EL (cell line): Measurements from ENCODE around the gene KIAA2012.

Experiments
- DNase-seq: peaks from one replicate; pipeline ENCODE4 v3.0.0-alpha.2; 2016

Gene KIAA2012

DNA sequence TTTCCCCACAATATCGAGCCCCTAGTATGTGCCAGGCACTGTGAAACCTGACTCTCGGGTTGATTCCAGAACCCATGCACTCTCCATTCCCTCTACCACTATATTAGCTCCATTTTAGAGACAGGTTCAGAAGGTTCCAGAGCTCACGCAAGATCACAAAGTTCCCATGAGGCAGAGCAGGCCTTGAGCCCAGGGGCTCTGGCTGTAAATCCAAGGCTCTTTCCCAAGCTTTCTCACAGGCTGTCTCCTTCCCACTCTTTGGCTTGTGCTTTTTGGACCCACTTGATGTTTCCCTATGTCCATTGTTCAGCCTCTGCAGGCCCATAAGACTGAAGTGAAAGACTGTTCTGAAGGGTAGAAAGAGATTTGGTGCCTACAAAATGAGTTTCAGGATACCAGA is 15.7 kb downstream of the KIAA2012 start:
- DNase-seq = no peak

DNA sequence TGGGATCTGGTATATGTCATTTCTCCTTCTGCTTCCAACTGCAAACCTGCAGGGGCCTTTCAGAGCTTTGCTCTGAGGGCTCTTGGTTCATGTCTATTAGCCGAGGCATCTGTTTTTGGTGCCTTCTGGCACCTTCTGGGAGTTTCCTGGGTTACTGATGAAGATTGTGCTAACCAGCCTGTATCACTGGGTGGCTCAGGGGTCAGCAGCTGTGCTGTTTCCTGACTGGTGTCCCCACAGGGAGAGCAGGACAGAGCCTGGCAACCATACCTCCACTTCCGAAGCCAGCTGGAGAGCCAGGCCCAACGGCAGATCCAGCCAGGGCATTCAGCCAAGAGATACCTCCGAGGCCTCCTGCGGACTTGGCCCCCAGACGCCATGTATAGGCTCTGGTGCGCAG is 17.5 kb downstream of the KIAA2012 start:
- DNase-seq = no peak

DNA sequence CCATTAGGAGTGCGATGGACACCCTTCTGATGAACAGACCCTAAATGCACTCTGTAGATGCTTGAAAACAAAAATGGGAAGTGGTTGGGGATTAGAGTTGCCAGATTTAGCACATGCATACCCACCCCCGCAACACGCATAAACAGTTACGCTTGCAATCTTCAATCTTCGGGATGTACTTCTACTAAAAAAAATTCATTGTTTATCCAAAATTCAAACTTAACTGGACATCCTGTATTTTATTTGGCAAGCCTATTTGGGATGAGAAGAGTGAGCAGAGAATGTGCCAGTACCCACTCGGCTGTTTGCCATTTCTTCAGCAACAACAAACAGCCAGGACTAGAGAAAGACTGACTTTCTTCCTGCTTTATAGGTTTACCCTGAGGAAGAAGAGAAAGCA is 18.4 kb downstream of the KIAA2012 start:
- DNase-seq = no peak

DNA sequence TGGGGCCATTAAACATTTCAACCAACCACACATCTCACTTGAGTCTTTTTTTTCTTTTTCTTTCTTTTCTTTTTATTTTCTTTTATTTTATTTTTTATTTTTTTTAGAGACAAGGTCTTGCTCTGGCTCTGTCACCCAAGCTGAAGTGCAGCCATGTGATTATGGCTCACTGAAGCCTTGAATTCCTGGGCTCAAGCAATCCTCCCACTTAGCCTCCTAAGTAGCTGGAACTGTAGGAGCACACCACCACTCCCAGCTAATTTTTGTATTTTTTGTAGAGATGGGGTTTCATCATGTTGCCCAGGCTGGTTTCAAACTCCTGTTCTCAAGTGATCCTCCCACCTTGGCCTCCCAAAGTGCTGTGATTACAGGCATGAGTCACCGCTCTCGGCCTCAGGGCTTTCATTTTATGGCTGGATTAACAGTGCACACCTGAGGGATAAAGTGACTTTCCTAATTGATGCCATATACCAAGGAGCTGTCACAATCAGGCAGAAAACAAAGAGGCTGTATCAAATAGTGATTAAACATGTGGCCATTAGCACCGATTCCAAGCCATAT is 21.5 kb downstream of the KIAA2012 start:
- no peak for DNase-seq

DNA sequence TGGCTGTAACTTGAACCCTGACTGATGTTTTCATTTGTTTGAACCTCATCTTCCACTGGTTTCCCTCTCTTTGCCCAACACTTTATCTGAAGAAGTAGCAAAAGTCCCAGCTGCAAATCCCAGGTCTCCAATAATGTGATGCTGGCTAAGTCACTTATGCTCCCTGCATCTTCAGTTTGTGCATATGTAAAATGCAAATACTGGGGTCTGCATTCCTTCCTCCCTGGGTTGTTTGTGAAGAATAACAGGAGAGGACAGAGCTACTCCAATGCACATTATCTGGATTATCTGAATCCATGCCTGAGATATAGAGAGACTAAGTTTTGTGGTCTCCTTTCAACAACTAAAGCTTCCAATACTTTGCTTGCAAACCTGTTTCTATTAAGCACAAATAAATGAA is 22.2 kb downstream of the KIAA2012 start:
- DNase-seq = no peak

DNA sequence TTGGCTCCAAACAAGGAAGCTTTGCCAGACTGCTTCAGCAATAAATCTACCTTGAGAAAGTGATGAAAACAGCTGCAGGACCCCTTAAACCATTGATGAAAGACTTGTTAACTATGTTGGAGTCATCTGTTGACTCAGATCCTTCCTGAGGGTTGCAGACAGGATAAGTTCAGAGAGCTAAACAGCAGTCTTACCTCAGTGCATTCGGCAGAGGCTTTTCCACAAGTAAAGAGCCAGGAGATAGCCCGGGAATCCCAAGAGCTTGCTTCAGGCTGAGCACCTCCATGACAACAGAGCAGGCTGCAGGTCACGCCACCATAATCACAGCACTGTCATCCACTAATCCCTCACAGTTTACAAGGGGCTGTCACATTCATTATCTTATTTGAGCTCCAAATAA is 23.7 kb downstream of the KIAA2012 start:
- DNase-seq = peak; percentile 45

DNA sequence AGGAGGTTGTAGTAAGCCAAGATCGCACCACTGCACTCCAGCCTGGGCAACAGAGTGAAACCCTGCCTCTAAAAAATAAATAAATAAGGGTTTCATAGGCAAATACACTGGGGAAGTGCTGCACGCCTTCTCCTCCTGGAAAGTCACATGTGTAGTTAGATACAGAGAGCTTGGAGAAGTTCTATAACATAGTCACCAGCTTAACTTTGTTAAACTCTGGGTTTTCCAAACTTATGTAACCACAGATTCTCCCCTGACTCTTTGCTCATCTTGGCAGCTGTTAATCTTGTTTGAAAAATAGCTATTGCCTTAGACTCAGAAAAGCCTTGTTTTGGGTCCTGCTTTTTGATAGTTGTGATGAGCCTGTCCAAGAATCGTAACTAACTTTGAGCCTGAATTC is 25.2 kb downstream of the KIAA2012 start:
- no peak for DNase-seq

DNA sequence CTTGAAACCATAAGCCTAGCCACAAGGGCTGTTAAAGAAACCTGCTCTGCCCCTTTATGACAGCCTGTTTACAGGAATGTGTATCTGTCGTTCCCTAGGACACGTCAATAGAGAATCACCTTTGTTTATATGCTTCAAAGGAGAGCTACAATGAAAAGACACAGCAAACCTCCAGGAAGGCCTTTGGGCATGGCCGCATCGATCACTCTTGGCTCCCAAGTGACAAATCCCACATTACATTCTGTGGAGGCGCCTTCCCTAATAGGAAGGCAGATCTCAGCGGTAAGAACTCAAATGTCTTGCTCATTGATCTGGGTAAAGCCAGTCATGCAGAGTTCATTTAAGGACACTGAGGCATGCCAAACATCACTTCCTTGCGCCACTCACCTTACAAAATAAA is 26.5 kb downstream of the KIAA2012 start:
- DNase-seq = no peak

DNA sequence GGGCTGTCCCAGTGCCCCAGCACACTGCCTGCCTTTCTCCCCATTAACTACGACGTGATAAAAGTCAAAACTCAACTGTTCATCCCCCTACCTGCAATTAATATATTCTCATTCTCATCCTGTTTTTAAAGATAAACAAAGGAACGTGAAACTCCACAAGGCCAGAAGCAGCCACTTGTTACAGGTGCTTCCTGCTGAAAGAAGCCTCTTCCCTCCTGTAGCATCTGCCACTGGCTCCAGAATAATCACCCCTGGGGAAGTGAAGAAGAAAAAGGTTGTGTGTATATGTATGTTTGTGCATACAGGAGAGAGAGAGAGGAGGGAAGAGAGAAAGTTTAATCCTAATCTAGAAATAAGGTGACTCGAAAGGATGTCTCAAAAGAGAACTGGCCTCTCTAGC is 27.1 kb downstream of the KIAA2012 start:
- DNase-seq = no peak

DNA sequence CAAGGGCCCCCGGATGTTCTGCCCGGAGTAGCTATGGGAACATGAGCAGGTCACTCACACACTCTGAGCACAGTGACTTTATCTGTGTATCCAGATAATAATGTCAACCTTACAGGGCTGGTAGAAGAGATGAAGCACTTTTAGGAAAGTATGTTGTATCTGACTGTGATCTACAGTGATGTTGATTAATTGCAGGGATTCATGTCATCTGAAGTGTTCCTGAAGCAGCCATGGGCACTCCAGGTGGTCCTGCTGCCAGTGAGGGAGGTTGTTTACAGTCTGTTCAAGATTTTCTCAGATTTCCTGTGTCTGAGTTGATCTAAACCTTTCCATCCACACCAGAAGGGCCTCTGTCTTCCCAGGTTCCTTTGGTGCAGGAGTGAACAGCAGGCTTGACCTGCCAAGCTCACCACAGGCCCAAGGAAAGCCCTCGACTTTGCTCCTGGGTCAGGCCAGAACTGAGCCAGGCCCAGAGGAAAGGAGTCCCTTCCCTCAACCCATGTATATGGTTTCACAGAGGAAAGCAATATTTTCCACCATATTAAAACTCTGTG is 28.0 kb downstream of the KIAA2012 start:
- no peak for DNase-seq

DNA sequence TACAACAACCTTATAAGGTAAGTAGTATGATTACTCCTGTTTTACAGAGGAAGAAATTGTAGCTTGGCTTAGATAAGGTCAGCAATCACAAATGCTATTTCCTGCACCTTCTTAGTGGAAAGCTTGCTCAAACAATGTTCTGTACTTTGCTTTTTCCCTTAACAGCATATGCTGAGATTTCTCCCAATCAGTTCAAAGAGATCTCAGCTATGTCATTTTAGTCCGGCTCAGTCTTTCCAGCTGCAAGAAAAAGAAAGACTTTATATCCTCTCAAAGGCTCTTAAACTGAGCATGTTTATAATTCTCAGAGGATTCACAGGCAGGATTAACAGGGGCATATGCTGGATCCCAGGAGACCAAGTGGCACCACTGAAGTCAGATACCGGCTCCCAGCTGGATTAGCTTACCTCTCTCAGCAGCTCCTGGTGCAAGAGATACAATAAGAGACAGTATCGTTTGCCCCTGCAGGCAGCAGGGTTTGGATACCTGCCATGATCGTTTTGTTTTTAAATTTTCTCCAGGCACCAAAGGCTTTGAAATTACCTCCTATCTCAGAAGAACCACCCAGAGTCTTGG is 29.5 kb downstream of the KIAA2012 start:
- DNase-seq = no peak

DNA sequence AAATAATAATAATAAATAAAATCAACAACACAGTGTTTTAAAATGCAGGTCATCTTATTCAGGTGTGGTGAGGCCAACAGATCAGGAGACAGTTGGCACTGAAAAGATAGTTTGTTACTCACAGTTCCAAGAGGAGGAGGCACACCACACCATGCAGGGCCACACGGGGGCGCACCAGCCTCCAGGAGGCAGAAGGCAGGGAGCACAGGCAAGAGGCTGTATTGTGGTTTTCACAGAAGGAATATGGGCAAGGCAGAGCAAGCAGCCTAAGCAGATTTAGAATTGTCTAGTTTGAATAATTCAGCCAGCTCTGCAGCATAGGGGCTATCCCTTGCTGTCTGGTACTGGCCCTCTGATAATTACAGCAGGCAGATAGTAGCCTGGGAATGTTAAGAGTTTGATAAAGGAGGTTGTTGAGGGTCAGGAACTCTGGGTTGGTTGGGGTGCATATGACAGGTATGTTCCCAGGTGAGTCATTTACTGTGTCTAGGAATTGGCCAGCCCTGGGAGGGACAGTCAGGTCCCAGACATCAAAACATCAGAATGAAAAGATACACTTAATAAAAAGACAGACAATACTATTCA is 31.3 kb downstream of the KIAA2012 start:
- DNase-seq = peak; percentile 76

DNA sequence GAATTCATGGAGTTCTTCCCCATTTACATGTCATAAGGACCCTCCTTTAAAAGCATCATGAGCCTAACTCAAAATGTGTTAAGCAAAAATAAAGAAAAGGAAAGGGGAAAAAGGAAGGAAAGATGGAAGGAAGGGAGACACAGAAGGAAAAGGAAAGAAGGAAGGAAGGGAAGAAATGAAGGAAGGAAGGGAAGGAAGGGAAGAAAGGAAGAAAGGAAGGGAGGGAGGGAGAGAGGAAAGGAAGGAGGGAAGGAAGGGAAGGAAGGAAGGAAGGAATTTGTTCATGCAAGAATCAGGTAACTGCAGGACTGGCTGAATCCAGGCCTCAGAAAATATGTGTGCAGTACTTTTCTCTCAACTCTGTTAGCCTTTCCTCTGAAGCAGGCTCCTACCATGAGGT is 32.0 kb downstream of the KIAA2012 start:
- no peak for DNase-seq

DNA sequence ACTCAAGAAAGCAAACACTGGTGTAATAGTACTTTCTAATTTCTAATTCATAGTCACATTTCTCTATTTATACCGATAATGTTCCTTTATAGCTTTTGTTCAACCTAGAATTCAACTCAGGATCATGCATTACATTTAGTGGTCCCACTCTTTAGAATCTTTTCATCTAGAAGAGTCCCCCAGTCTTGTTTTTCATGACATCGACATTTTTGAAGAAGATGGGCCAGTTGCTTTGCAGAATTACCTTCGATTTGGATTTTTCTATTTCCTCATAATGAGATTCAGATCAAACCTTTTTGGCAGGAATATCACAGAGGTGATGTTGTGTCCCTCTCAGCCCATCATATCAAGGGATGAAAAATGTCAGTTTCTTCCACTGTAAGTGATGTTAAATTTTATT is 35.3 kb downstream of the KIAA2012 start:
- DNase-seq = no peak

DNA sequence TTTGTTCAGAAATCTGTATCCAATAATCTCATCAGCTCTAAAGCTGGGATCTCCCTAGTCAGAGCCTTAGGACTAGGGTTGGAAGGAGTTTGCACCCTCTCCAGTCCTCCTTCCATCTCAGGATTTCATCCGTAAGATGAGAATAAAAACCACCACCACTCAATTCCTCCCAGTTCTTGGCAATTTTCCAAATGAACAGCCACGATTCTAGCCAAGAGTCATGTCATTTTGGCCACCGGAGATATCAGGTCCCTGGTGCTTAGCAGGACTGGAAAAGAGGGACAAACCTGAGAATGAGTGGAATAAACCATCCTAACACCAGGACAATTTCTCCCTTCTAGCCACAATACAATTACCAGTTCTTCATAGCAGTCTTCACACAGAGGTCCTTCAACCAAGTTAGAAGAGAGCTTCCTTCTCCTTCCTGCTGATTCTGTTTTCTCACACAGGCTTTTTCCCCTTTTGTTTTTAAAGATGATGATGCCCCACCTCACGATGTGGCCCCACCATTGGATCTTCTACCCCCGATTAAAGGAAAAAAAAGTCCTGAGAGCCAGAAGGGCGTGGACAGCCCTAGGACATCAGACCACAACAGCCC is 36.2 kb downstream of the KIAA2012 start:
- no peak for DNase-seq

DNA sequence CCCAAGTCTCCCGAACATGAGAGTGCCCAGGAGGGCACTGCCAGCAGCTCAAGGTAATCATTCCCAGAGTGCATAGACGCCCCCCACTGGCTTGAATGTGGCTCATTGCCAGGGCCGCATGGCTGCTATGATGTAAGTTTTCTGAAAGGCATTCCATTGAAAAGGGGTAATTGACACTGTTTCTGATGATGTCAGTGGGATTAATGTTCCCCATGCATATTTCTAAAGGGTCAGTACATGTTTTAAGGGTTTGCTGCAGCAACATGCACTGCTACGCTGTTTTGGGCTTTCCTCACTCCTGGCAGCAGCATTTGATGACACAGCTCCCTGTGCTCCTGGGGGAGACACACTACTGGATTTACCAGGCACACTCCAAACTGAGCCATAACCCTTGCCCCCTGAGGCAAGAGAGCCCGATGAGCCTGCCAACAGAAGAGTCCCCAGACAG is 36.7 kb downstream of the KIAA2012 start:
- DNase-seq = peak; percentile 83

DNA sequence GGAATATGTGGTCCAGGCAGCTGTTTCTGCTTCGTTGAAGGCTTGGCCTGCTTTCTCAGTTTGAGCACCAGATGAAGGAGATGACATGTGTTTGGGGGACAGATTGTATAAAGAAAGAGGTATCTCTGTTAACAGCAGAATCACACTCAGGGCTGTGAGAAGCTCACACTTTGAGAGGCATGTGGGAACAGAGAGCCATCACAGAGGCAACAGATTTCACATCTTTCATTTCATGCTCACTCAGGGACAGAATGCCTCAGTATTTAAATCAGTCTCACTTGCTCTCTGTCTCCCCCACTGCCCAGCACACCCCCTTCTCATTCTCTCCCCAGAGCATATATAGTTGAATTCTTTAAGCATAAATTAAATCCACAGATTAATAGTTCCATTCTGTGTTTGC is 37.4 kb downstream of the KIAA2012 start:
- no peak for DNase-seq

DNA sequence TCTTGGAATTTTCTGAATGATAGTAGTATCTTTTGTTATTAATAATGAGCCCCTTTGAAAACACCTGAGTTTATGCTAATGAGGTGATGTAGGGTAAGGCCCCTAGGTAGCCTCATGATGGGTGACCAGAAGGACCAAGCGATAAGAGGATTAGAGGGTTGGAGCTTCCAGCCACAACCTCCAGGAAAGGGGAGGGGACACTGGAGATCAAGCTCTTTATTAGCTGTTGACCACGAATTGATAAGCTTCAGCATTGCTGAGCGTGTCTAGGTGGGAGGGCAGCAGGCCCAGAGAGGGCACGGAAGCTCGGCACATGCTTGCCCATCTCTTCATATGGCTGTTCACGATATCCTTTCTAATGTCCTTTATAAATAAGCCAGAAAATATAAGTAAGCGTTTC is 39.0 kb downstream of the KIAA2012 start:
- no peak for DNase-seq

DNA sequence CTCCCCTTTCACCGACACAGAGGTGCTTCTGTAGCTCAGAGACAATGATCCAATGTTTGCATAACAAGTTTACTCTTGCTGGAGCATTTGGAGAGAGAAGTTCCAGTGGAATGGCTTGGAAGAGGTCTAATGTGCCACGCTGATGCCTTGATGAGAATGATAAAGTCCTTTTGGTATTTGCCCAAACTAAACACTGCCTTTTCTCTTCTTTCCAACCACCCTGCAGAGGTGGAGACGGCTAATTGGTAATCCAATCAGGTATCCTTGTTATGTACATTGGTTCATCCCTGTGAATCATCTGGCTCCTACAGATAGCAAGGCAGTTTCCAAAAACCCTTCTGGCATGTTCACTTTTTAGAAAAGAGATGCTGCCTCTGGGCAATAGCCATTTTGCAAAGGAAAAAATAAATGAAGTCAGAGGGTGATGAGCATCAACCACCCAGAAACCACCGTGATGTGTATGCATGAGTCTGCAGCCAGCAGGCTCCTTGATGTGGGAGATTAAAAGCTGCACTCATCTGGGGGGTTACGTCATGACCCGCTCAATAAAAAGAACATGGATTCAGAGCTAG is 40.6 kb downstream of the KIAA2012 start:
- peak; percentile 87 for DNase-seq

DNA sequence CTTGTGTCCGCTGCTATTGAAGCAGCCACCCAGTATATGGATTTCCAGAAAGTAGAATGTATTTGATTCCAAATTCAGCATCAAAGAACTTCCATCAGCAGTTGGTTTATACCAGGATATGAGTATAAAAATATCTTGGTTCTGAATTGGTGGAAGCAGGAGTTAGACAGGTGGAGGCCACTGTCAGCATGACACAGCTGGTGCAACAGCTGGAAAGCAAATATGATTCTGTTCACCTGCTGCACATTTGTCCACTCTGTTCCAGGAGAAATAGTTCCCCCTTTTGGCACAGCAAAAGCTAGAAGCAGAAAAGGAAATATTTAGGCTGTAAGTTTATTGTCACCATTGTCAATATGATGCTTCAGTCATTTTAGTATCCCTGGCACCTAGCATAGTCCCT is 41.2 kb downstream of the KIAA2012 start:
- no peak for DNase-seq

DNA sequence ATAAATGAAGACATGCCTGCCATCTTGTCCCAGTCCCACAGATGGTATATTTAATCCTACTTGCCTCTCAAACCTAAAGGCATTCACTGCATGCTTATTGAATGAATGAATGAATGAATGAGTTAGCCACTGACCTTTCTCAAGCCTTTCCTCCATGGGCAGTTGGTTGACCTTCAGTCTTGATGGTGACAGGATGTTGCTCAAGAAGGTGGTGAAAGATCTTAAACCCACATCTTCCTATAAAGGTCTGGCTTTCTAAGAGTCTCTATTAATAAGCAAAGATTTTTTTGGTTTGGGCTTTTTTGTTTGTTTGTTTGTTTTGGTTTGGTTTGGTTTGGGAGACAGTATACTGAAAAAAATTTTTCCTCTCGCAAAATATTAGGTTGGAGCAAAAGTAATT is 41.7 kb downstream of the KIAA2012 start:
- DNase-seq = no peak

DNA sequence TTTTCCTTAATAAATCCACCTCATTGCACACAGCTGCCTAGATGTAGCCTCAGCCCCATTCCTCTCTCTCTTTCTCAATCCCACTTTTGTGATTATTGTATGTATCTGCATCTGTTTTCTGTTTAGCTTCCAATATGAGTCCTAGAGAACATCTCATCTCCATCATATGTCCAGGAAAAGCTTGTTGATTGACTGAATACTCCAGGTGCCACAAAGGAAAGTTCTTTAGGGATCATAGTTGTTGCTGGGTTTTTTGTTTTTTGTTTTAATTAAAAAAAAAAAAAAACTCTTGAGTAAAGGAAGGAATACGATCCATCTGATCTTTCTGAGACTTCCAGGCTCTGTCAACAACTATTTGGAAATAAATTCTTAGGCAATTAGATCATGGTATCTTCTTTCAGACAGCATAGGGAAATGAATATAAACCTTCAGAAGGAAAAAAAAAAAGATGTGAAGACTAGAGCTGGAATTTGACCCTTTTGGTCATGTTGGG is 42.5 kb downstream of the KIAA2012 start:
- DNase-seq = peak; percentile 88

DNA sequence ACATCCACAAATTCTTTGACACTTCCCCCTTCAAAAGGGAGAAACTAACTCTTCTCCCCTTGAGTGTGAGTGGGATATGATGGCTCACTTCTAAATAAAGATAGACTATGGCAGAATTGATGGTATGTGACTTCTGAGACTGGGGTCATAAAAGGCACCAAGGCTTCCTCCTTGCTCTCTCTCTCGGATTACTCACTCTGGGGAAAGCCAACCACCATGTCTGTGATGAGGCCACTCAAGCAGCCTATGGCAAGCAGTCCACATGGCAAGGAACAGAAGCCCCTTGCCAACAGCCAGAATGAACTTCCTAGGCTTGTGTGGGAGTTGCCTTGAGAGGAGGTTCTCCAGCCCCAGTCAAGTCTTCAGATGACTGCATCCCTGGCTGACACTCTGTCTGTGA is 43.6 kb downstream of the KIAA2012 start:
- DNase-seq = peak; percentile 49

DNA sequence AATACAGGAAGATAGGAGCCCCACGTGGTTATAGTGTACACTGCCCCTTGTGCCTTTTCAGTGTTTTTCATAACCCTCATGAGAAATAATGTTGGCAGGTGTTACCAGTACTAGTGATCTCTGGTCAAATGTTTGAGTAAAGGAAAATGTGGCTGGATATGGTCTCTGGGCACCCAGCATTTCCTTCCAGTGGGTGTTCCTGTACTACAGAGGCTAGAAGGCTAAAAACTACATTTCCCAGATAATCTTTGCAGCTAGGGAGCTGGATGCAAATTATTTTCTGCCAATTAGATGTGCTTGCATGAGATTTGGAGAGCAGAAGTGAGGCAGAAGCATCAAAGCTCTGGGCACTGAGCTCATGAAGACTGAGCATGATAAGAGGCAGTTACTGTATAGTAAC is 45.1 kb downstream of the KIAA2012 start:
- DNase-seq = no peak
